Stimulated activated naive CD4-positive, alpha-beta T cell (primary cell): ENCODE results near the gene SNED1.

Experiments
- DNase-seq, 6 experiments: peaks; one replicate each; lab custom pipeline; 2025; lab: John Stamatoyannopoulos, UW

The SNED1 gene

GRCh38 chr2:241068136-241068941, 69.9 kb downstream of the SNED1 start:
- no peak for DNase-seq

GRCh38 chr2:241068942-241069810, 70.8 kb downstream of the SNED1 start:
- DNase-seq: no peak

GRCh38 chr2:241069821-241070281, 71.4 kb downstream of the SNED1 start:
- no peak for DNase-seq

GRCh38 chr2:241070361-241070760, 71.9 kb downstream of the SNED1 start:
- no peak for DNase-seq

DNA sequence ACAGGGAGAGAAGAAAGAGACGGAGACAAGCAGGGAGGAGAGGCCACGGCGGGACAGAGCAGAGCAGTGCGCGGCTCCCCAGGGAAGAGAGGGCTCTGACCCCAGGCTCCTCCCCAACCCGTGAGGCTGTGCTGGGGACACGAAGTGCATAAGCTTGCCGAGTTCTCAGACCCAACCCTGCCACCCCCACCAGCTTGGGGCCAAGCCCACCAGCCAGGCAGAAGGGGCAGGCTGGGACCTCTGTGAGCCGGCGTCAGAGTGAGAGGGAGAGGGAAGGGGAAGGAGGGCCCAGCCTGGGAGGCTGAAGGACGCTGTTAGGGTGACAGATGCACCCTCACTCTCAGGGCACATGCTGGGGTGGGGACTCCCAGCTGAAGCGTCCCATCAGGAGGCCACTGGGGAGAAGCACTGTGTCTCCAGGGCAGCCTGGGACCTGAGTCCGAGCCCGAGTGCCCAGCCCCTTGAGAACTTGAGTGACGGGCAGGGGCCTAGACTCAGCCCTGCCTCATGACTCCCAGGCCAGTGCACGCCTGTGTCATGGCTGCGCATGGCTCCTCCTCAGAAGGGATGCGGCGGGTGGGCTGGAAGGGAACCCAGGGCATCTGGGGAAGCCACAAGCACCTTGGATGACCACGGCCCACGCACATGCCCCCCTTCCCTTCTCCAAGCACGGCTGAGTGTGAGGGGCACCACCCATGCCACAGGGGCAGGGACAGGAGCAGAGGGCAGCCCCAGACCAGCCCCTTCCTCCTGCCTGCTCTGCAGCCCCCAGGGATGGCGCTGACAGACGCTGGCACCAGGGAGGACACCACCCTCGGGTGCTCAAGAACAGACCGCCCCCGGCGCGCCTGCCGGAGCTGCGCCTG, 72.6 kb downstream of the SNED1 start:
- DNase-seq: no peak

- DNase-seq: no peak
These were observed 73.3 kb downstream of the SNED1 start for GRCh38 chr2:241071677-241072111.

GRCh38 chr2:241072151-241072550, 73.7 kb downstream of the SNED1 start:
- no peak for DNase-seq

GRCh38 chr2:241072553-241073165, 74.2 kb downstream of the SNED1 start:
- no peak for DNase-seq

DNA sequence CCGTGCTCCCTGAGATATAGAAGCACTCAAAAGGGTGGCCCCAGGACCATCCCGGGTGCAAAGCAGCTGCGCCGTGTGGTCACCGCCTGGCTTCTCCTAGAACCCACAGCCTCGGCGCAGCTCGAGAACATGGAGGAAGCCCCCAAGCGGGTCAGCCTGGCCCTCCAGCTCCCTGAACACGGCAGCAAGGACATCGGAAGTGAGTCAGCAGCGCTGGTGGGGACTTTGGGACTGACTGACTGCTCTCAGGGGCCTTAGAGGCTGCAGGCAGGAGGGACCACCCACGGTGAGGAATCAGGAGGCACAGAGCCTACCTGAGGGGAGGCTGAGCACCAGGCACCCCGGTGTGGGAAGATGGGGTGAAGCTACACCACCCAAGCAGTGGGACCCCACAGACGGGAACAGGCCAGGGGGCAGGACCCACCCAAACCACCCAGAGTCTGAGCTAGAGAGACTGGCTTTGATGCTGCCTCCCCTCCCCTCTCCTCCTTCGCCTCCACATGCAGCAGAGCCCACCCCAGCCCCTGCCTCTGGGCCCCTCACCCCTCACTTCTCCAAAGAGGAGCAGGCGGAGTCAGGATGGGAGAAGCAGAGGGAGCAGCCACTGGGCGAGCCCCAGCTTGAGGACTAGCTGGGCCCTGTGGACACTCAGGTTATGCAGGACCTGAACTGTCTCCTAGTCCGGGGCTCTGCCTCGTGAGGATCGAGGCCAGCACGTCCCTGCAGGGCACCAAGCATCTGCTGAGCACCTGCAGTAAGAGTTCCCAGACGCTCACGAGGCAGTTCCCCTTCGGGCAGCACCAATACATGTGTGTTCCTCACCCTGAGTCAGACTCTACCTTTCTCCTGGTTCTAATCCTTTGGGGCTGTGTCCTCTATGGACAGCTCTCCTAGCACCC, 75.0 kb downstream of the SNED1 start:
- no peak for DNase-seq

GRCh38 chr2:241074065-241074818, 75.8 kb downstream of the SNED1 start:
- DNase-seq: no peak

DNA sequence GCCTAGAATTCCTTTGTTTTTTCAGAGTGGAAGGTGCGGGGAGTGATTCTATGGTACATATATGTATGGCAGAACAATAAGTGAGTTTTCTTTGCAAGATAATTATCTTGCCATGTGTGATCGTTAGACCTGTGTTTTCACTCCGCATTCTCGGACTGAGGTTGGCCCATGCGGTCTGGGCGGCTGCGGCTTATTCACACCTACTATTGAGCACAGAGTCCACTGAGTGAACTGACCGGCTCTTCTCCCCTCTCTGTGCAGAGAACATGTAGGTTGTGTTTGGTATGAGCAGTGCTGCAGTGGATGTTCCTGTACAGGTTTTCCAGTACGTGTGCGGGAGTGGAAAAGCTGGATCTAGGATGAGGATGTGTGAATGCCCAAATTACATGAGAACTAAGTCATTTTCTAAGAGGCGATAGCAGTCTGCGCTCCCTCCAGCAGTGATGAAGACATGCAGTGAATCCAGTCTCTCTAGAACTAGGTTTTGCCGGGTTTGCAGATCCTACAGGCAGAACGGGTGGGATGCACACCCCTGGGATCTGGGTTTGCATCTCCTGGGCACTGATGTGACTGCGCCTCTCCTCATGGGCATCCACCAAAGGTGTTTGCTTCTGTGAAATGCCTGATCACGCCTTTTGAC, 76.6 kb downstream of the SNED1 start:
- no peak for DNase-seq

DNA sequence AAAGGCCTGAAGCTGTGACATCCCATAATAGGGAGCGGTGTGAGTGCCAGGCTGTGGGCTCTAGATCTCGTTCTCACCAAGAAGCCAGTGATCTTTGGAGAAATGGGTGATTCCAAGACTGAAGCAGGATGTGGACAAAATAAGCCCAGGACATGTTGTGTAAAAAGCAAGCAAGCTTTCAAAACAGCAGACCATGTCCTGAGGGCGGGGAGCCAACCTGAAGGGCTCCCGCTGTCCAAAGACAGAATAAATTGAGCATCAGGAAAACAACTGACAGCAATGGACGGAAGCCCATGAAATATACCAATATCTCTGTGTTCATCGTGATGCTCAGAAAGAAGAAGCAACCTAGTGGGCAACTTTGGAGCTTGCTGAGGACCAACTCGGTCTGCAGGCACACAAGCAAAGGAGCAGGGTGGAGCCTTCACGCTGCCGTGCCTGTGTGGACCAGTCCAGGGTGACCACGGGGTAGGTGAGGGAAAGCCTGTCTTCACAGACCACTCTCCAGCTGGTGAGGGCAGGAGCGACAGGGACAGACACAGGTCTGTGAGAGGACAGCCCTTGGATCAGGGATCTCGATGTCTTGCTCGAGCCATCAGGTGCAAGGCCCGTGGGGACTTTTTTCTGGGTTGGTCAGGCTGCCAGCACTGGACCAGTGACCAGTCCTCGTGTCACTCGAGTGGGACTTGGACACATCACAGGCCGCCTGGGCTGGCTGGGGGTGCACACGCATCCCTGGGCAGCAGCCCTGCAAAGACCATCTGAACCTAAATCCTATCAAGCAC, 82.2 kb downstream of the SNED1 start:
- no peak for DNase-seq

DNA sequence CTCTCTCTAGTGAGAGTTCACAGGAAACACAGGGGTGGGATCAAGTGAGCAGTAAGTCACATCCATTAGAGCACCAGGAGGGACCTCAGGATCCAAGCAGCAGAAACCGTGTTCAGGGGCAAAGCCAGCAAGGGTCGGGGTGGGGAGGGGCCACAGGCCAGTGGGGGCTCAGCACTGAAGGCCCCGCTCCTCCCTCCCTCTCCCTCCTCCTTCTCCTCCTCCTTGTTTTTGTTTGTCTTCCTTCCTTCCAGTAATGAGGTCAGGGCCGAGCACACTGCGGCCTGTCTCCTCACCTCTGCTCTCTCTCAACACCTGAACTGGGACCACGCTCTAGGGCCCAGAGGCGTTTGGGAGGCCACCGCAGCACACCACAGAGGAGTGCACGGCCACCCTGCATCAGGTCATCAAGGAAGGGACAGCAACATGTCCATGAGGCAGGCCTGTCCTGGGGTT, 82.8 kb downstream of the SNED1 start:
- DNase-seq: no peak

DNA sequence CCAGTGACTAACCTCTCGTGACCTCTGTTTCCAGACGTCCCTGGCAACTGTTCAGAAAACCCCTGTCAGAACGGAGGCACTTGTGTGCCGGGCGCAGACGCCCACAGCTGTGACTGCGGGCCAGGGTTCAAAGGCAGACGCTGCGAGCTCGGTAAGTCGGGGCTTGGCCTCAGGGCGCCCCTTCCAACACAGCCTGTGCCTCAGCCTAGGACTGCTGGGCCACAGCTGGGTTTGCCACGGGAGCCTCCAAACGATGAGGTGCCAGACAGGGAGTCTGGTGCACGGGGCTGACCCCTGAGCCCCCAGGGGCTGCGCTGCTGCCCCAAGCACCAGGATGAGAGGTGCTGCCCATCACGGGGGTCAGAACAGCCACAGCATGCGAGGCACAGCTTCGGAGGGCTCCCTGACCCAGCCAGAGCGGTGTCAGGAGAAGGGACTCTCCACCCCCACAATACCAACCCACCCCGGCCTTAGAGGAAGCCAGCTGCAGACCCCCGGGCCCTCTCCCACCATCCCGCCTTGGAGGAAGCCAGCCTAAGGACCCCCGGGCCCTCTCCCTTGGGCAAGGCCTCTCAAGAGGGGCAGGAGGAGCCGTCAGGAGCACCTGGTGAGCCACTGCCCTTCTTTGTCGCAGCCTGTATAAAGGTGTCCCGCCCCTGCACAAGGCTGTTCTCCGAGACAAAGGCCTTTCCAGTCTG, 83.4 kb downstream of the SNED1 start:
- DNase-seq: no peak

DNA sequence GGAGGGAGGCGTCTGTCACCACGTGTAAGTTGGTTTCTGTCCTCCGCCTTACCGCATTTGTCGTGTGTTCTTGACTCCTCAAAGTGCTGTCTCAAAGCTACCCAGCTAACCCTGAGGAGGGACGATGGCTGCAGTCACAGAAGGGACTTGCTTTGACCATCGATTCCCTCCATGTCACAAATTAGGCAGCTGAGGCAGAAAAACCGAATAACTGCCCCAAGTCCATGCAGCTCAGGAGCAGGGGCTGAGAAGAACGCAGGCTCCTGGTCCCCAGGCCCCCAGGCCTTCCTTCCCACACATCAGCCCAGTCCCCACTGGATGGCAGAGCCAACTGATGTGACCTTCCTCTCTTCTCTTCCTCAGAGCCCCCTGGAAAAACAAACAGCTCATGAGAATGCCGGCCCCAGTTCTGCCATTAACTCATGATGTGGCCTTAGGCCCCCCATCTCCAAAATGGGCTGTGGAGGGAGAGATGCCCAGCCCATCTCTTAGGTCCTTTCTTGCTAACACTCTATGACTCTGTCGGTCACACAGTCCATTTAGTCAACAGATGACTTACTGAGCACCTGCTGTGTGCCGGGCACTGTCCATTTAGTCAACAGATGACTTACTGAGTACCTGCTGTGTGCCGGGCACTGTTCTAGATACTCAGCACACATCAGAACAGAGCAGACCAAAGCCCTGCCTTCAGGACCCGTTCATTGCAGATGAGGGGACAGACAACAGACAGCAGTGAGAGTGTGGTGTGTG, 84.1 kb downstream of the SNED1 start:
- DNase-seq: no peak

- no peak for DNase-seq
These were observed 84.6 kb downstream of the SNED1 start for GRCh38 chr2:241083091-241083415.

DNA sequence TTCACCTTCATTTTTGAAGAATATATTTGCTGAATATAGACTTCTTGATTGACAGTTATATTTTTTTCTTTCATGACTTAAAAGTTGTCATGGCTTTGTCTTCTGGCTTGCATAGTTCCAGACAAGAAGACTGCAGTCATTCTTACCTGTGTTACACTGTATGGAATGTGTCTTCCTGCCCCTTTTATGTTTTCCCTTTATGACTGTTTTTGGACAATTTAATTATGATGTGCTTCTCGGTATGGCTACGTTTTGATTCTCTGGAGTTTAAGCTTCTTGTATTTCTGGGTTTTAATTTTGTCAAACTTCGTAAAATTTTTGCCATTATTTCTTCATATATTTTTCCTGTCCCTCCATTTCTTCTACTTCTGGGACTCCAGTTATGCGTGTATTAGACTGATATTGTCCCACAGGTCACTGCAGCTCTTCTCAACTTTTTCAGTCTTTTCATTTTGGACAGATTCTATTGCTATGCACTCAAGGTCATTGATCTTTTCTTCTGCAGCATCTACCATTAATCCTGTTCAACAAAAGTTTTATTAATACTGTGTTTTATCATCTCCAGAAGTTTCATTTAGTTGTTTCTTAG, 86.5 kb downstream of the SNED1 start:
- no peak for DNase-seq
